ENCODE results near the gene CDC20B.

CDC20B gene

DNA sequence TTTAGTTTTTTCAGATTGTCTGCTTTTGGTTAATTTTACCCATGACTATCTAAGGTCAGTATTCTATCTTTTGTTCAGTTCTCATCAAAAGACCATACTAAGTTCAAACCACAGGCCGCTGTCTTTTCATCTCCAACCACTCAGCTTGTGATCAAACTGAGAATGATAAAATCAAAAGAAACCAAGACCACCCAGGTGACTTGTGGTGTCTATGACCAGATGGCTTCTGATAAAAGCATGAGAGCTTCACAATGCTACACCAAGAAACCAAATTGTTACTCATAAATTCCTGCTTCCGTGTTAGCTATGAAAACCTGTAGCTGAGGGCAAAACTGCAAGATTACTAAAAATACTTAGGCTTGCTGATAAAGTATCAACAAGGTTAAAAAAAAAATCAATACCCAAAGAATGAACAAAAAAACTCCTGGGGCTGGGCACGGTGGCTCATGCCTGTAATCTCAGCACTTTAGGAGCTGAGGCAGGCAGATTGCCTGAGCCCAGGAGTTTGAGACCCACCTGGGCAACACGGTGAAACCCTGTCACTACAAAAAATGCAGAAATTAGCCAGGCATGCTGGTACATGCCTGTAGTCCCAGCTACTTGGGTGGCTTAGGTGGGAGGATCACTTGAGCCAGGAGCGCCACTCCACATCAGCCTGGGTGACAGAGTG is 38.8 kb downstream of the CDC20B start:
- no peak for ATAC-seq (ENCODE audit: low read depth)
- Histone ChIP-seq H3K4me1 (ENCODE audit: insufficient read depth, poor library complexity, severe bottlenecking) (no peaks in the 10 kb centered on the region), H3K27ac (ENCODE audit: poor library complexity, severe bottlenecking) (no peak overlapping the region), H3K9me3 (ENCODE audit: severe bottlenecking) (no peaks in the 10 kb centered on the region), H3K4me3 (ENCODE audit: severe bottlenecking) (no peak overlapping the region), H3K27me3 (ENCODE audit: insufficient read depth, poor library complexity, severe bottlenecking) (no peaks in the 10 kb centered on the region), H3K36me3 (ENCODE audit: low read depth) (no peaks in the 10 kb centered on the region)
- TF ChIP-seq, protein P1, sequence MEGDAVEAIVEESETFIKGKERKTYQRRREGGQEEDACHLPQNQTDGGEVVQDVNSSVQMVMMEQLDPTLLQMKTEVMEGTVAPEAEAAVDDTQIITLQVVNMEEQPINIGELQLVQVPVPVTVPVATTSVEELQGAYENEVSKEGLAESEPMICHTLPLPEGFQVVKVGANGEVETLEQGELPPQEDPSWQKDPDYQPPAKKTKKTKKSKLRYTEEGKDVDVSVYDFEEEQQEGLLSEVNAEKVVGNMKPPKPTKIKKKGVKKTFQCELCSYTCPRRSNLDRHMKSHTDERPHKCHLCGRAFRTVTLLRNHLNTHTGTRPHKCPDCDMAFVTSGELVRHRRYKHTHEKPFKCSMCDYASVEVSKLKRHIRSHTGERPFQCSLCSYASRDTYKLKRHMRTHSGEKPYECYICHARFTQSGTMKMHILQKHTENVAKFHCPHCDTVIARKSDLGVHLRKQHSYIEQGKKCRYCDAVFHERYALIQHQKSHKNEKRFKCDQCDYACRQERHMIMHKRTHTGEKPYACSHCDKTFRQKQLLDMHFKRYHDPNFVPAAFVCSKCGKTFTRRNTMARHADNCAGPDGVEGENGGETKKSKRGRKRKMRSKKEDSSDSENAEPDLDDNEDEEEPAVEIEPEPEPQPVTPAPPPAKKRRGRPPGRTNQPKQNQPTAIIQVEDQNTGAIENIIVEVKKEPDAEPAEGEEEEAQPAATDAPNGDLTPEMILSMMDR (IDR thresholded peaks at IDR 0.05; ENCODE audit: poor library complexity, severe bottlenecking): no peak
- DNase-seq (ENCODE audit: low spot score): no peak

DNA sequence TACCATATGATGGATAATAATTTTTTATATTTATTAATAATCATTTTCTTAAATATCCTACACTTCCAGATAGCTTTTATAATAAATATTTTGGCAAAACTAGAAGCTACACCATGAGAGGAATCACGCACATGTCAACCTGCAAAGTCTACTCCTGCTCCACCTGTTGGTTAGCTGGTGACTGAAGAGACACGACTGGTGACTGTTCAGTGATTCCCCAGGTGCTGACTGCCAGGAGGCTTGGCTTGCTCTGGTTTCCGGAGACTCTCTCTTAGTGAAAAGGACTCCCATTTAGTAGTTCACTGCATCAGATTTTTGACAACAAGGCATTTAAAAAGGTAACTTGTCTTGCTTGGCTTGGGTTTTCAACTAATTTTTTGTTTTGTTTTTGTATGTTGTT is 49.6 kb downstream of the CDC20B start:
- no peaks in the 10 kb centered on the region for H3K9me3 ChIP-seq (ENCODE audit: severe bottlenecking)
- H3K36me3 ChIP-seq (ENCODE audit: low read depth): no peaks in the 10 kb centered on the region
- H3K27me3 ChIP-seq (ENCODE audit: insufficient read depth, poor library complexity, severe bottlenecking): no peaks in the 10 kb centered on the region
- no peak for ATAC-seq (ENCODE audit: low read depth)
- H3K4me3 ChIP-seq (ENCODE audit: severe bottlenecking): no peak overlapping the region
- no peak for DNase-seq (ENCODE audit: low spot score)
- TF ChIP-seq, protein P1 (IDR thresholded peaks at IDR 0.05; ENCODE audit: poor library complexity, severe bottlenecking): no peak
- H3K27ac ChIP-seq (ENCODE audit: poor library complexity, severe bottlenecking): no peak overlapping the region
- H3K4me1 ChIP-seq (ENCODE audit: insufficient read depth, poor library complexity, severe bottlenecking): no peaks in the 10 kb centered on the region

DNA sequence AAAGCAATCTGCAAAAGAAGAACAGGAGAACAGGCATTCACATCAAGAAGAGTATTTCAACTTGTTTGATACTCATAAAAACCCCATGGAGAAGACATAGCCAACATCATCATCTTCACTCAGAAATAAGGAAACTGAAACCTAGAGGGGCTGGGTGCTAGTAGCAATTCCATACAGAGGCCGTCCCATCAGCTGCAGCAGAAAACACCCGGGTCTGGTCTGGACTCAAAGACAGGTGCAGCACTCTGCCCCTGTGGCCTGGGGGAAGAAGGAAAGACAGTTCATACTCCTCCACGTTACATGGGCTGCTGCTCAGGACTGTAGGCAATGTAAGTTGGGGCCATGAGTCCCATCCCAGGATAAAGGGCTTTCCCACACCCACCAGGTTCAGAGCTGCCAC is 58.9 kb downstream of the CDC20B start:
- no peak for DNase-seq (ENCODE audit: low spot score)
- TF ChIP-seq, protein P1 (IDR thresholded peaks at IDR 0.05; ENCODE audit: poor library complexity, severe bottlenecking): no peak
- Histone ChIP-seq H3K27me3 (ENCODE audit: insufficient read depth, poor library complexity, severe bottlenecking) (peaks cover 3% of the 10 kb centered on the region), H3K9me3 (ENCODE audit: severe bottlenecking) (no peaks in the 10 kb centered on the region), H3K36me3 (ENCODE audit: low read depth) (no peaks in the 10 kb centered on the region), H3K4me1 (ENCODE audit: insufficient read depth, poor library complexity, severe bottlenecking) (no peaks in the 10 kb centered on the region), H3K4me3 (ENCODE audit: severe bottlenecking) (no peak overlapping the region), H3K27ac (ENCODE audit: poor library complexity, severe bottlenecking) (no peak overlapping the region)
- ATAC-seq (ENCODE audit: low read depth): no peak

GRCh38 chr5:55113327-55113726 is 59.6 kb downstream of the CDC20B start:
- Histone ChIP-seq H3K27ac (ENCODE audit: poor library complexity, severe bottlenecking) (no peak overlapping the region), H3K36me3 (ENCODE audit: low read depth) (no peaks in the 10 kb centered on the region), H3K4me1 (ENCODE audit: insufficient read depth, poor library complexity, severe bottlenecking) (no peaks in the 10 kb centered on the region), H3K4me3 (ENCODE audit: severe bottlenecking) (no peak overlapping the region), H3K27me3 (ENCODE audit: insufficient read depth, poor library complexity, severe bottlenecking) (peaks cover 3% of the 10 kb centered on the region), H3K9me3 (ENCODE audit: severe bottlenecking) (no peaks in the 10 kb centered on the region)
- no peak for DNase-seq (ENCODE audit: low spot score)
- 0 out of 3 replicates have a peak, but pooled peaks have one; percentile 25 for ATAC-seq (ENCODE audit: low read depth)
- TF ChIP-seq, protein P1 (IDR thresholded peaks at IDR 0.05; ENCODE audit: poor library complexity, severe bottlenecking): no peak

GRCh38 chr5:55110217-55110616 is 62.8 kb downstream of the CDC20B start:
- H3K27ac ChIP-seq (ENCODE audit: poor library complexity, severe bottlenecking): no peak overlapping the region
- no peaks in the 10 kb centered on the region for H3K9me3 ChIP-seq (ENCODE audit: severe bottlenecking)
- TF ChIP-seq, protein P1 (IDR thresholded peaks at IDR 0.05; ENCODE audit: poor library complexity, severe bottlenecking): no peak
- no peaks in the 10 kb centered on the region for H3K36me3 ChIP-seq (ENCODE audit: low read depth)
- no peak overlapping the region for H3K4me3 ChIP-seq (ENCODE audit: severe bottlenecking)
- ATAC-seq (ENCODE audit: low read depth) (no peak), DNase-seq (ENCODE audit: low spot score) (no peak)
- H3K27me3 ChIP-seq (ENCODE audit: insufficient read depth, poor library complexity, severe bottlenecking): no peaks in the 10 kb centered on the region
- H3K4me1 ChIP-seq (ENCODE audit: insufficient read depth, poor library complexity, severe bottlenecking): no peaks in the 10 kb centered on the region
